Retina (tissue), 1 donor: ENCODE results near the gene DNM2.

Source experiments
- DNase-seq: peaks from one replicate; pipeline ENCODE4 v3.0.0-alpha.2; 2016

DNM2 gene

GRCh38 chr19:10691178-10691881 is 26.5 kb upstream of the DNM2 start:
- DNase-seq: no peak

- no peak for DNase-seq
These were observed 26.0 kb upstream of the DNM2 start for GRCh38 chr19:10691883-10692282.

GRCh38 chr19:10692673-10693264 is 25.1 kb upstream of the DNM2 start:
- no peak for DNase-seq

GRCh38 chr19:10694706-10695307 is 23.1 kb upstream of the DNM2 start:
- DNase-seq: no peak

GRCh38 chr19:10695401-10696398 is 22.2 kb upstream of the DNM2 start:
- DNase-seq: peak; percentile 94

- peak; percentile 42 for DNase-seq
These were observed 18.1 kb upstream of the DNM2 start for GRCh38 chr19:10699650-10700335.

GRCh38 chr19:10701955-10702525 is 15.8 kb upstream of the DNM2 start:
- peak; percentile 64 for DNase-seq

GRCh38 chr19:10706990-10707389 is 10.9 kb upstream of the DNM2 start:
- DNase-seq: no peak

GRCh38 chr19:10707440-10707839 is 10.4 kb upstream of the DNM2 start:
- DNase-seq: no peak

- DNase-seq: no peak
These were observed 9.6 kb upstream of the DNM2 start for GRCh38 chr19:10708291-10708690.

- no peak for DNase-seq
These were observed 5.8 kb upstream of the DNM2 start for GRCh38 chr19:10712045-10712444.

GRCh38 chr19:10712754-10713153 is 5.1 kb upstream of the DNM2 start:
- DNase-seq: no peak

- DNase-seq: no peak
These were observed 4.6 kb upstream of the DNM2 start for GRCh38 chr19:10713317-10713716.

GRCh38 chr19:10717054-10717355 is 874 bp upstream of the DNM2 start:
- DNase-seq: no peak

- peak; percentile 72 for DNase-seq
These were observed 622 bp downstream of the DNM2 start for GRCh38 chr19:10718205-10719196.

- no peak for DNase-seq
These were observed 1.6 kb downstream of the DNM2 start for GRCh38 chr19:10719466-10719961.

GRCh38 chr19:10720607-10721125 is 2.8 kb downstream of the DNM2 start:
- no peak for DNase-seq

GRCh38 chr19:10723591-10723990 is 5.7 kb downstream of the DNM2 start:
- DNase-seq: no peak

- DNase-seq: no peak
These were observed 6.7 kb downstream of the DNM2 start for GRCh38 chr19:10724573-10725071.

GRCh38 chr19:10725415-10725814 is 7.5 kb downstream of the DNM2 start:
- DNase-seq: no peak
